ENCODE measurements around the gene USP17L10. TPM values are rescaled to one million over a fixed set of nuclear protein-coding genes. Genes with fewer than 3 reads are reported as not detected.
"Not testable (repeated sequence)": the region's sequence is repeated elsewhere in the genome, so short reads cannot be mapped to it uniquely, and the experiment has no call there.

The USP17L10 gene, protein sequence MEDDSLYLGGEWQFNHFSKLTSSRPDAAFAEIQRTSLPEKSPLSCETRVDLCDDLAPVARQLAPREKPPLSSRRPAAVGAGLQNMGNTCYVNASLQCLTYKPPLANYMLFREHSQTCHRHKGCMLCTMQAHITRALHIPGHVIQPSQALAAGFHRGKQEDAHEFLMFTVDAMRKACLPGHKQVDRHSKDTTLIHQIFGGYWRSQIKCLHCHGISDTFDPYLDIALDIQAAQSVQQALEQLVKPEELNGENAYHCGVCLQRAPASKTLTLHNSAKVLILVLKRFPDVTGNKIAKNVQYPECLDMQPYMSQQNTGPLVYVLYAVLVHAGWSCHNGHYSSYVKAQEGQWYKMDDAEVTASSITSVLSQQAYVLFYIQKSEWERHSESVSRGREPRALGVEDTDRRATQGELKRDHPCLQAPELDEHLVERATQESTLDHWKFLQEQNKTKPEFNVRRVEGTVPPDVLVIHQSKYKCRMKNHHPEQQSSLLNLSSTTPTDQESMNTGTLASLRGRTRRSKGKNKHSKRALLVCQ
- total RNA-seq, result not detected in 2 replicates

DNA sequence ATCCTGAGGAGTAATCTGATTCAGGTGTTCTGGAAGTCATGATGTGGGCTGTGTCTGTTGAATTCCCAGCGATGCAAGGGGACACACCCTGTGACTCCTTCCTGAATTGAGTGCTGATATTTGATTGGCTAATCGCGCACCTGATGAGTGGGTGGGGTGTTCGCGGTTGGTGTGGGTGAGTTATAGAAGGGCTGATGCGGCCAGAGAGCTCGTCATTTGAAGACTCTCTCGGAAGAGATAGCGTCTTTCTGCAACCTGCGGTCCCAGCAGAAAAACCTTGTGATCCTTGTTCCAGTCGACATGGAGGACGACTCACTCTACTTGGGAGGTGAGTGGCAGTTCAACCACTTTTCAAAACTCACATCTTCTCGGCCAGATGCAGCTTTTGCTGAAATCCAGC, at the start of gene USP17L10:
Gene USP17L10, plus strand, starts transcription at position 301 of the 400 bp plus-strand sequence. Its CDS starts 0 bp downstream, at position 301.
- FAIRE-seq; H3K4me3 ChIP-seq (ENCODE audit: low read depth, low read length); H3K27me3 ChIP-seq (ENCODE audit: control insufficient read depth, insufficient read depth, low read length); DNase-seq (ENCODE audit: low read depth); H3K36me3 ChIP-seq (ENCODE audit: control insufficient read depth, insufficient read depth, low read length): not testable (repeated sequence)

DNA sequence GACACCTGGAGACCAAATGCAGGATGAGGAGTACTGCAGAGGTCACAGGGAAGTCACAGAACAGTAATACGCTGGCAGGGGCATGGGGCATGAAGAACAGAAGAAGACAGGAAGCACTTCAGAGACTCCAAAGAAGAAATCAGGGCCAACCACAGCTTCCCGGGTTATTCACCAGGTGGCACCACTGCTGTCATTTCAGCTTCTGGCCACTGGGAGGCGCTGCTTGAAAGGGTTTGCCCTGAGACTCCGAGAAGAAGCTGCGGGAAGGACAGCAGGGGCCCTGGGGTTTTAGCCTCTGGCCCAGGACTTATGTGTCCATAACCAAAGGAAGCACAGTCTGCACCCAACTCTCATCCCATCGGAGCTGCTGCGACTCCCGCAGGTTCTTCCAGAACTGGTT, 44.5 kb upstream of the USP17L10 start:
- H3K27me3 ChIP-seq (ENCODE audit: control insufficient read depth, insufficient read depth, low read length); FAIRE-seq; H3K4me3 ChIP-seq (ENCODE audit: low read depth, low read length); DNase-seq (ENCODE audit: low read depth); H3K36me3 ChIP-seq (ENCODE audit: control insufficient read depth, insufficient read depth, low read length): not testable (repeated sequence)

DNA sequence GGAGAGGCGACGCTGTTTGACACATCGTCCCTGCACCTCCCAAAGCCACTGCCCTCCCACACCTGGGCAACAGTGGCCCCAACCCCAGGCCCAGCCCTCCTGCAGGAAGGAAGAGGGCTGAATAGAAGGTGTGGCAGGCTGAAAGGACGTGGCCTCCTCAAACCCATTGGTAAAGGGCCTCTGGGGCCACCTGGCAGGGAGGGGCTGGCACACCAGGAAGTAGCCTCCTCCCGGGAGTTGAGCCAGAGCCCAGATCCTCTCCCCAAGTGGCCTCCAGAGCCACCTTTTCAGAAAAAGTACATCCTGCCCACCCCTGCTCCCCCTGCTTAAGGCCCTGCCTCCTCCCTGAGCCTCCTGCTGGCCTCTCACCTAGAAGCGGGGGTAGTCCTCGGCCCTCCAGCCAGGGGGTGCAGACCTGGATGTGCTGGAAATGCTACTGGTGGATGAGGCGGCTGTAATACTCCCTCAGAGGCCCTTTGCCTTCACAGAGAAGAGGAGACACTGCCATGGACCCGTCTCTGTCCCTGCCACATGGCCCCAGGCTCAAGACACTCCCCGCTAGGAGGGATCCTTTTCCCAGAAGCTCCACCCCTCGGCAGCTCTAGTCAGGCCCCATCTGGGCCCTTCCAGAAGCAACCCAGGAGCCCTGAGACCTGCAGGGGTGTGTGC, 40.5 kb upstream of the USP17L10 start, which contains the start of gene FAM90A26:
Gene FAM90A26, plus strand, starts transcription at position 619 of the 669 bp plus-strand sequence. CDS start 2,764 bp downstream, outside the sequence.
- FAIRE-seq; H3K36me3 ChIP-seq (ENCODE audit: control insufficient read depth, insufficient read depth, low read length); DNase-seq (ENCODE audit: low read depth); H3K4me3 ChIP-seq (ENCODE audit: low read depth, low read length); H3K27me3 ChIP-seq (ENCODE audit: control insufficient read depth, insufficient read depth, low read length): not testable (repeated sequence)

DNA sequence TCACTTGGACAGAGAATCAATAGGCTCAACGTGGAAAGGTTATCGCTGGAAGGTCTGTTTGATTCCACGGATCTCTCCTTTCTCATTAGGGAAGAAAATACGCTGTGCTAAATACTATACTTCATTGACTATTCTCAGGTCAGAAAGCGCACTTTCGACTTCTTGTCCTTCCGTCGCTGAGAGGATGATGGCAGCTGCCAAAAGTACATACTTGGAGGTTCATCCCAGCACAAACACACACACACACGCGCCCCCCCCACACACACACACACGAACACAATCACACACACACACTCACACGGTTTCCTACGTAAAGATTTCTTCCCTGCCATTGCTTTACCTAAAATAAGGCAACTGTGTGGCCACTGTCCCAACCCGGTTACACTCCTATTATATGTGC, 4.2 kb downstream of the USP17L10 start:
- not testable (repeated sequence) for H3K27me3 ChIP-seq (ENCODE audit: control insufficient read depth, insufficient read depth, low read length); H3K36me3 ChIP-seq (ENCODE audit: control insufficient read depth, insufficient read depth, low read length); FAIRE-seq; DNase-seq (ENCODE audit: low read depth); H3K4me3 ChIP-seq (ENCODE audit: low read depth, low read length)

DNA sequence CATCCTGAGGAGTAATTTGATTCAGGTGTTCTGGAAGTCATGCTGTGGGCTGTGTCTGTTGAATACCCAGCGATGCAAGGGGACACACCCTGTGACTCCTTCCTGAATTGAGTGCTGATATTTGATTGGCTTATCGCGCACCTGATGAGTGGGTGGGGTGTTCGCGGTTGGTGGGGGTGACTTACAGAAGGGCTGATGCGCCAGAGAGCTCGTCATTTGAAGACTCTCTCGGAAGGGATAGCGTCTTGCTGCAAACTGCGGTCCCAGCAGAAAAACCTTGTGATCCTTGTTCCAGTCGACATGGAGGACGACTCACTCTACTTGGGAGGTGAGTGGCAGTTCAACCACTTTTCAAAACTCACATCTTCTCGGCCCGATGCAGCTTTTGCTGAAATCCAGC, 4.6 kb downstream of the USP17L10 start, which contains the start of gene USP17L11:
Gene USP17L11, plus strand, starts transcription at position 301 of the 400 bp plus-strand sequence. Its CDS starts 0 bp downstream, at position 301.
- not testable (repeated sequence) for FAIRE-seq; H3K36me3 ChIP-seq (ENCODE audit: control insufficient read depth, insufficient read depth, low read length); DNase-seq (ENCODE audit: low read depth); H3K27me3 ChIP-seq (ENCODE audit: control insufficient read depth, insufficient read depth, low read length); H3K4me3 ChIP-seq (ENCODE audit: low read depth, low read length)

DNA sequence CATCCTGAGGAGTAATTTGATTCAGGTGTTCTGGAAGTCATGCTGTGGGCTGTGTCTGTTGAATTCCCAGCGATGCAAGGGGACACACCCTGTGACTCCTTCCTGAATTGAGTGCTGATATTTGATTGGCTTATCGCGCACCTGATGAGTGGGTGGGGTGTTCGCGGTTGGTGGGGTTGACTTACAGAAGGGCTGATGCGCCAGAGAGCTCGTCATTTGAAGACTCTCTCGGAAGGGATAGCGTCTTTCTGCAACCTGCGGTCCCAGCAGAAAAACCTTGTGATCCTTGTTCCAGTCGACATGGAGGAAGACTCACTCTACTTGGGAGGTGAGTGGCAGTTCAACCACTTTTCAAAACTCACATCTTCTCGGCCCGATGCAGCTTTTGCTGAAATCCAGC, 9.4 kb downstream of the USP17L10 start, which contains the start of gene USP17L12:
Gene USP17L12, plus strand, starts transcription at position 301 of the 400 bp plus-strand sequence. Its CDS starts 0 bp downstream, at position 301.
- not testable (repeated sequence) for H3K4me3 ChIP-seq (ENCODE audit: low read depth, low read length); DNase-seq (ENCODE audit: low read depth); H3K27me3 ChIP-seq (ENCODE audit: control insufficient read depth, insufficient read depth, low read length); H3K36me3 ChIP-seq (ENCODE audit: control insufficient read depth, insufficient read depth, low read length); FAIRE-seq

DNA sequence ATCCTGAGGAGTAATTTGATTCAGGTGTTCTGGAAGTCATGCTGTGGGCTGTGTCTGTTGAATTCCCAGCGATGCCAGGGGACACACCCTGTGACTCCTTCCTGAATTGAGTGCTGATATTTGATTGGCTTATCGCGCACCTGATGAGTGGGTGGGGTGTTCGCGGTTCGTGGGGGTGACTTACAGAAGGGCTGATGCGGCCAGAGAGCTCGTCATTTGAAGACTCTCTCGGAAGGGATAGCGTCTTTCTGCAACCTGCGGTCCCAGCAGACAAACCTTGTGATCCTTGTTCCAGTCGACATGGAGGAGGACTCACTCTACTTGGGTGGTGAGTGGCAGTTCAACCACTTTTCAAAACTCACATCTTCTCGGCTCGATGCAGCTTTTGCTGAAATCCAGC, 14.1 kb downstream of the USP17L10 start, which contains the start of gene USP17L13:
Gene USP17L13, plus strand, starts transcription at position 301 of the 400 bp plus-strand sequence. Its CDS starts 0 bp downstream, at position 301.
- H3K4me3 ChIP-seq (ENCODE audit: low read depth, low read length); FAIRE-seq; H3K27me3 ChIP-seq (ENCODE audit: control insufficient read depth, insufficient read depth, low read length); H3K36me3 ChIP-seq (ENCODE audit: control insufficient read depth, insufficient read depth, low read length); DNase-seq (ENCODE audit: low read depth): not testable (repeated sequence)

DNA sequence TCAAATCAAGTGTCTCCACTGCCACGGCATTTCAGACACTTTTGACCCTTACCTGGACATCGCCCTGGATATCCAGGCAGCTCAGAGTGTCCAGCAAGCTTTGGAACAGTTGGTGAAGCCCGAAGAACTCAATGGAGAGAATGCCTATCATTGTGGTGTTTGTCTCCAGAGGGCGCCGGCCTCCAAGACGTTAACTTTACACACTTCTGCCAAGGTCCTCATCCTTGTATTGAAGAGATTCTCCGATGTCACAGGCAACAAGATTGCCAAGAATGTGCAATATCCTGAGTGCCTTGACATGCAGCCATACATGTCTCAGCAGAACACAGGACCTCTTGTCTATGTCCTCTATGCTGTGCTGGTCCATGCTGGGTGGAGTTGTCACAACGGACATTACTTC, 19.8 kb downstream of the USP17L10 start:
- not testable (repeated sequence) for FAIRE-seq

DNA sequence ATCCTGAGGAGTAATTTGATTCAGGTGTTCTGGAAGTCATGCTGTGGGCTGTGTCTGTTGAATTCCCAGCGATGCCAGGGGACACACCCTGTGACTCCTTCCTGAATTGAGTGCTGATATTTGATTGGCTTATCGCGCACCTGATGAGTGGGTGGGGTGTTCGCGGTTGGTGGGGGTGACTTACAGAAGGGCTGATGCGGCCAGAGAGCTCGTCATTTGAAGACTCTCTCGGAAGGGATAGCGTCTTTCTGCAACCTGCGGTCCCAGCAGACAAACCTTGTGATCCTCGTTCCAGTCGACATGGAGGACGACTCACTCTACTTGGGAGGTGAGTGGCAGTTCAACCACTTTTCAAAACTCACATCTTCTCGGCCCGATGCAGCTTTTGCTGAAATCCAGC, 23.6 kb downstream of the USP17L10 start, which contains the start of gene USP17L15:
Gene USP17L15, plus strand, starts transcription at position 301 of the 400 bp plus-strand sequence. Its CDS starts 0 bp downstream, at position 301.
- not testable (repeated sequence) for DNase-seq (ENCODE audit: low read depth); H3K27me3 ChIP-seq (ENCODE audit: control insufficient read depth, insufficient read depth, low read length); H3K4me3 ChIP-seq (ENCODE audit: low read depth, low read length); FAIRE-seq; H3K36me3 ChIP-seq (ENCODE audit: control insufficient read depth, insufficient read depth, low read length)

More for the DNA sequence above, 19.8 kb downstream of the USP17L10 start:
- H3K27me3 ChIP-seq (ENCODE audit: control insufficient read depth, insufficient read depth, low read length); H3K36me3 ChIP-seq (ENCODE audit: control insufficient read depth, insufficient read depth, low read length); H3K4me3 ChIP-seq (ENCODE audit: low read depth, low read length); DNase-seq (ENCODE audit: low read depth): not testable (repeated sequence)

DNA sequence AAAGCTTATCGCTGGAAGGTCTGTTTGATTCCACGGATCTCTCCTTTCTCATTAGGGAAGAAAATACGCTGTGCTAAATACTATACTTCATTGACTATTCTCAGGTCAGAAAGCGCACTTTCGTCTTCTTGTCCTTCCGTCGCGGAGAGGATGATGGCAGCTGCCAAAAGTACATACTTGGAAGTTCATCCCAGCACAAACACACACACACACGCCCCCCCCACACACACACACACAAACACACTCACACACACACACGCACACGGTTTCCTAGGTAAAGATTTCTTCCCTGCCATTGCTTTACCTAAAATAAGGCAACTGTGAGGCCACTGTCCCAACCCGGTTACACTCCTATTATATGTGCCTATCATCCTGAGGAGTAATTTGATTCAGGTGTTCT, 28.0 kb downstream of the USP17L10 start:
- DNase-seq (ENCODE audit: low read depth); H3K36me3 ChIP-seq (ENCODE audit: control insufficient read depth, insufficient read depth, low read length); H3K4me3 ChIP-seq (ENCODE audit: low read depth, low read length); H3K27me3 ChIP-seq (ENCODE audit: control insufficient read depth, insufficient read depth, low read length): not testable (repeated sequence)
- FAIRE-seq, result peak; percentile 99

DNA sequence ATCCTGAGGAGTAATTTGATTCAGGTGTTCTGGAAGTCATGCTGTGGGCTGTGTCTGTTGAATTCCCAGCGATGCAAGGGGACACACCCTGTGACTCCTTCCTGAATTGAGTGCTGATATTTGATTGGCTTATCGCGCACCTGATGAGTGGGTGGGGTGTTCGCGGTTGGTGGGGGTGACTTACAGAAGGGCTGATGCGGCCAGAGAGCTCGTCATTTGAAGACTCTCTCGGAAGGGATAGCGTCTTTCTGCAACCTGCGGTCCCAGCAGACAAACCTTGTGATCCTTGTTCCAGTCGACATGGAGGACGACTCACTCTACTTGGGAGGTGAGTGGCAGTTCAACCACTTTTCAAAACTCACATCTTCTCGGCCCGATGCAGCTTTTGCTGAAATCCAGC, 33.1 kb downstream of the USP17L10 start, which contains the start of gene USP17L17:
Gene USP17L17, plus strand, starts transcription at position 301 of the 400 bp plus-strand sequence. Its CDS starts 0 bp downstream, at position 301.
- H3K27me3 ChIP-seq (ENCODE audit: control insufficient read depth, insufficient read depth, low read length); H3K36me3 ChIP-seq (ENCODE audit: control insufficient read depth, insufficient read depth, low read length); DNase-seq (ENCODE audit: low read depth); FAIRE-seq; H3K4me3 ChIP-seq (ENCODE audit: low read depth, low read length): not testable (repeated sequence)

DNA sequence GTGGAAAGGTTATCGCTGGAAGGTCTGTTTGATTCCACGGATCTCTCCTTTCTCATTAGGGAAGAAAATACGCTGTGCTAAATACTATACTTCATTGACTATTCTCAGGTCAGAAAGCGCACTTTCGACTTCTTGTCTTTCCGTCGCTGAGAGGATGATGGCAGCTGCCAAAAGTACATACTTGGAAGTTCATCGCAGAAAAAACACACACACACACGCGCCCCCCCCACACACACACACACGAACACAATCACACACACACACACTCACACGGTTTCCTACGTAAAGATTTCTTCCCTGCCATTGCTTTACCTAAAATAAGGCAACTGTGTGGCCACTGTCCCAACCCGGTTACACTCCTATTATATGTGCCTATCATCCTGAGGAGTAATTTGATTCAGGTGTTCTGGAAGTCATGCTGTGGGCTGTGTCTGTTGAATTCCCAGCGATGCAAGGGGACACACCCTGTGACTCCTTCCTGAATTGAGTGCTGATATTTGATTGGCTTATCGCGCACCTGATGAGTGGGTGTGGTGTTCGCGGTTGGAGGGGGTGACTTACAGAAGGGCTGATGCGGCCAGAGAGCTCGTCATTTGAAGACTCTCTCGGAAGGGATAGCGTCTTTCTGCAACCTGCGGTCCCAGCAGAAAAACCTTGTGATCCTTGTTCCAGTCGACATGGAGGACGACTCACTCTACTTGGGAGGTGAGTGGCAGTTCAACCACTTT, 37.7 kb downstream of the USP17L10 start, which contains the start of gene USP17L18:
Gene USP17L18, plus strand, starts transcription at position 678 of the 728 bp plus-strand sequence. Its CDS starts 0 bp downstream, at position 678.
- H3K27me3 ChIP-seq (ENCODE audit: control insufficient read depth, insufficient read depth, low read length); DNase-seq (ENCODE audit: low read depth); H3K36me3 ChIP-seq (ENCODE audit: control insufficient read depth, insufficient read depth, low read length); H3K4me3 ChIP-seq (ENCODE audit: low read depth, low read length): not testable (repeated sequence)
- FAIRE-seq, result peak; percentile 96

DNA sequence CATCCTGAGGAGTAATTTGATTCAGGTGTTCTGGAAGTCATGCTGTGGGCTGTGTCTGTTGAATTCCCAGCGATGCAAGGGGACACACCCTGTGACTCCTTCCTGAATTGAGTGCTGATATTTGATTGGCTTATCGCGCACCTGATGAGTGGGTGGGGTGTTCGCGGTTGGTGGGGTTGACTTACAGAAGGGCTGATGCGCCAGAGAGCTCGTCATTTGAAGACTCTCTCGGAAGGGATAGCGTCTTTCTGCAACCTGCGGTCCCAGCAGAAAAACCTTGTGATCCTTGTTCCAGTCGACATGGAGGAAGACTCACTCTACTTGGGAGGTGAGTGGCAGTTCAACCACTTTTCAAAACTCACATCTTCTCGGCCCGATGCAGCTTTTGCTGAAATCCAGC, 42.6 kb downstream of the USP17L10 start, which contains the start of gene USP17L19:
Gene USP17L19, plus strand, starts transcription at position 301 of the 400 bp plus-strand sequence. Its CDS starts 0 bp downstream, at position 301.
- FAIRE-seq; DNase-seq (ENCODE audit: low read depth); H3K4me3 ChIP-seq (ENCODE audit: low read depth, low read length); H3K27me3 ChIP-seq (ENCODE audit: control insufficient read depth, insufficient read depth, low read length); H3K36me3 ChIP-seq (ENCODE audit: control insufficient read depth, insufficient read depth, low read length): not testable (repeated sequence)
